G401.6 (cell line): ENCODE measurements around the gene EEFSEC.

ENCODE experiments used
- FAIRE-seq: peaks from 2 replicates; lab custom pipeline; 2012; peaks lifted over from hg19 to GRCh38; lab: Jason Lieb, UNC

EEFSEC gene

DNA sequence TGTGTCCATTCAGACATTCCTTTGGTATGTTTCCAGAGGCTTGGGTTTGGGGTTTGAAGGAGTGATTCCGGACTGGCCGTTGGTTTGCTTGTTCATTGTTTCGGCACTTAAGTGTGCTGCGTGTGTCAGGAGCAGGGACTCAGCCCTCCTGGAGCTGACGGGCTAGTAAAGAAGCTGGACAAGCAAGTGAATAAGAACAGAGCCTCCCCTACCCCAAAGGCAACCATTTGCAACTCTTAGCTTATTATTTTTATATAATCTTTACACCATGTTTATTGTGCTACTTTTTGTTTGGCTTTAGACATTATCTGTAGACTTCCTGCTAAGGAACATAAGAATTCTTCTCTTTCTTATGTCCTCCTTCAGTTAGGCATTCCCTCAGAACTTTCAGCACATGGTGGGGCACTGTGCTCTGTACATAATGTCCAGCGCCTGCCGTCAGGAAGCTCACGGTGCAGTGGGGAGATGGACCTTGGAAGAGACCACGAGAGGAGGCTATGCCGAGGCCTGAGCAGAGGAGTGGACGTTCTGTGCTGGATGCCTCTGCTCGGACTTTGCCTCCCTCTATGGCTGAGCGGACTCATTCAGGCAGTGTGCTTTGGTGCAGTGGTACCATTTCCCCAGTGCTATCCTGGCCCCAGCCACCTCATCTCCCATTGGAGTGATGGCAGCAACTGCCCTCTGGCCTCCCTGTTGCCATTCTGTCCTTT lies 65.4 kb downstream of the EEFSEC start:
- no peak for FAIRE-seq

DNA sequence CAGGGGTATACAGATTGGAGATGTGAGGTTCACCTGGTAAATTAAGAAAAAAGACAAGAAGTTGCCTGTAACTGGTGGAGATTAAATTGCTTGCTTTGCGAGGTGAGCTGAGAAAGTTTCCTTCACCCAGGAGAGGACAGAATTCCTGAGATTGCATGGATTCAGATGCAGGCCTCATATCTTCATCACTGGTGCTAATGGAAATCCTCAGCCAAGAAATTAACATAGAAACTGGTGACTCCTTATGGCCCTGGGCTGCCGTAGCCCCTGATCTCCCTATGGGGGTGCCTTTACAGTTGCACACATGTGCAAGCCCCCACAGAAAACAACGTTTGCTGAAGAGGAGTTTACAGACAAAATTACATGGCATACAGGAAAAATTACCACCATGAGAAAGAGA lies 68.0 kb downstream of the EEFSEC start:
- no peak for FAIRE-seq

DNA sequence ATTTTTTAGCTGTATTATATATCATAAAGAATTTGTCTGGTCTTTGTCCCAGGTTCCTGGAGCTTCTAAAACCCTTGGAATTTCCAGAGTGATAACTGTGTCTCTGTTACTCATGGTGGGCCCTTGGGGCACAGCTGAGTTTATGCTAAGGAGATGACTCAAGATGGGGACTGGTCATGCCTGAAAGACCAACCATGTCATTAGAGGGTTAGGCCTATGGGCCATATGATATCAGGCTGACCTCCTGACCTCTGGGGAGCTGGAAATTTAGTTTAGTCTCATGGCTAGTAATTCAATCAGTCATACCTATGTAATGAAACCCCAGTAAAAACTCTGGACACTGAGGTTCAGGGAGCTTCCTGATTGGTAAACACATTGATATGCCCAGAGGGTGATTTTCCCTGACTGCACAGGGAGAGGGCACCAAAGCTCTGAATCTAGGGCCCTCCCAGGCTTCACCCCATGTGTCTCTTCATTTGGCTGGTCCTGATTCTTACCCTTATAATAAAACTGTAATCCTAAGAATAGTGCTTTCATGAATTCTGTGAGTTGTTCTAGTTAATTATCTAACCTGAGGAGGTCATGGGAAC lies 69.6 kb downstream of the EEFSEC start:
- FAIRE-seq: no peak

DNA sequence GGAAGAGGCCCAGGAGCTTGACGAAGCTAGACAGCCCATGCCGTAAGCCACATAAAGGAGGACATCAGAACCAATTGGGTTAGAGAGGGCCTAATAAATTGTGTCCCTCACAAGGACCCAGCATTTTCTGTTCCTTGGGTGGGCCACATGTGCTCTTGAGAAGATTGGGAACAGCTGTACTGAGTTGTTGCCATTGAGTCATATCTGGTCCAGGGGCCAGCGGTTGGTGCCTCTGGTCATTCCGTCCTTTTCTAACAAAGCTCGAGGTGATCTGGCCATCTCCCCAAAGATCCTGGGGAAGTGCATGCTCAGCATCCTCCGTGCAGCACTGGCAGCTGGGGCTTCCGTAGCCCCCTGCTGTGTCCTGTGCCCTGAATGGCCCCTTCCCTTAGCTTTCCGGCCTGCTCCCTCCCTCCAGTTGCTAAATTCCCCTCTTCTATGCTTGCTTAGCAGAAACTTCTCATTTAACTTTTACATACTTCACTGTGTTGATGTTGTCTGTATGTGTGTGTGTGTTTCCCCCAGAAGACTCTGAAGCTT lies 73.0 kb downstream of the EEFSEC start:
- no peak for FAIRE-seq

DNA sequence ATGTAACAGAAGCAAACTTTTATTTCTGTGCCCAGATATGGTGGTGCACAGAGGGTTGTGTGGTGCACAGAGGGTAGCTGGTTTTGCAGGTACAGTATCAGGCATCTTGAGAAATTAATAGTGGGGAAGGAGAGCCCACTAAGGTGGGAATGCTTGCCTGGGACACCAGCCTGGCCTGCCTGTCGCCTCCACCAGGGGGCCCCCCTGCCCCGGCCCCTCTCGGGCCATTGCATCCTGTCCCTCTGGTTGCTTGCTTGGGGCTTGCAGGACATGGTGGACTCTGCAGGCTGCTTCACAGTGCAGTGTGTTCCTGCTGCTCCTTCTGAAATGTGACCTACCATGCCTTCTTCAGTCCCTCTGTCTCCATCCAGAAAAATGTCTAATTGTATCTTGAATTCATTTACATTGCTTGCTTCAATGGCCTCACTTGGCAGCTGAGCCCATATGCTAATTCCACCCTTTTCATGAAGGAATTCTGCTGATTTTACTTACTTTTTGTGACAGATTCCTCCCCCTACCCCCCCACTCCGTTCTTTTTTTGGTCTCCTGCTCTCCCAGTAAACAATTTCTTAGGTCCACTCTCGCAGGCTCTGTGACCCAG lies 73.6 kb downstream of the EEFSEC start:
- no peak for FAIRE-seq

DNA sequence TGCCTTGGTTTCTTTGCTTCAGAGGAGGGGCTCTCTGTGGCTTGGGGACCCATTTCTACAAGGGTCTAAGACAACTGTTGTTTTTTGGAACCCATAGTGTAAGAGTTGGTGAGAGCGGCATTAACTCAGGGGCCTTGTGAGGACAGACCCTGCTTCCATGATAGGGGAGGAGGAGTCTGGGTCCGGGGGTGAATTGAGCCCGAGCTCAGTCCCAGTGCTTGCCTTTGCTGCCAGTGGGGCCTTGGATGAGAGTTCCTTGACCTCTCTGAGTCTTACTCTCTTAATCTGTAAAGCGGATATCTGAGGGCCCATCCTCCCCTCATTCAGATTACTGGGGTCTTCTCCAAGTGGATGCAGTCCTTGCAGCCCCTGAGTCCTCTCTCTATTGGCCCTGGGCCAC lies 74.2 kb downstream of the EEFSEC start:
- FAIRE-seq: no peak

DNA sequence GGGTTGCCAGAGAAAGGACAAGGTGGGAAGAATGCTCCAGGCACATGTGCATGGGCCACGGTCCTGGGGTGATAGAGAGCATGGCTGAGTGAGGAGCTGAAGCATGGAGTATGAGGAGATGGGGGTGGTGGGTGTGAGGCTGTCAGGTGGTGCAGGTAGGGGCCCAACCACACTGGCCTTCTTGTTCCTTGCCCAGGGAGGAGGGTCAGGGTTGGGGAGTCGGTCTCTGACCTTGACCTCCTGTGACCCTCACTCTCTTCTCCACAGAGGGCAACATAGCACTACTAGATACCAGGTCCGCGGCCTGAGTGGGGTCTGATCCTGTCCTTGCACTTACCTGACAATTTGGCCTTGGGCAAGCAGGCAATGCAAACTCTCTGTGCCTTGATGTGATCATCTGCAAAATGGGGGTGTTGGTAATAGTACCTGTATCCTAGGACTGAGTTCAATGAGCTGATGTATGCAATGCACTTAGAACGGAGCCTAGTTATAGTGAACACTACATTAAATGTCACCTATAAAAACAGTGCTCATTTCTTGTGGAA lies 75.2 kb downstream of the EEFSEC start:
- no peak for FAIRE-seq

DNA sequence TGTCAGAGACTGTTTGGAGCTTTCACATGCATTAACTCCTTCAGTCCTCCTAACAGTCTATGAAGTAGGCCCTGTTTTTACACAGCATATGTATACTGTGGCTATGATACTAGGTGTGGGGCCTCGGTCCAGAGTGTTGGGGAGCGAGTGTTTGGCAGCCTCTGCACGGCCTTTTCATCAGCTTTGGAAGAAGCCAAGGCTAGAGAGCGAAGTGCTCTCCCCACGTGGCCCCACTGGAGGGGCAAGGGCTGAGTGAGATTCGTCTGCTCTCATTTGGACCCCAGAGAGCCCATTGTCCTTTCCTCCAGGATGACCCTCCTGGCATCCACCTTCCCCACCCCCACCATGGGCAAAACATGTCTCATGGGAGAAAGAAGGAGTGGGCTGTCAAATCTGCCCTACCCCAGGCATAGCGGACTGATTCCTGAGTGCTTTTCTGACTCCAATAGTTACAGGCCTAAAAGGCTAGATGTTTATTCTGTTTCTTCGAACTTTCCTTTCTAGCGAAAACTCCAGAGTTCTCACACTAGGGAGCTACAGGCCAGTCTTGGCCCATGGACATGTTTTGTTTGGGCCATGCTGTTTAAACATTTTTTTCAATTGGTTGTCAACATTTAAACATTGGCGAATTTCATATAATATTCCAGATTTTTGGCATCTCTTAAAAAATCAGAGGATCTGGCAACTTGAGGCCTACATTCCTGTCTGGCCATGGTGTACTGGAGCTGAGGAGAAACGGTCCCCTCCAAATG lies 76.0 kb downstream of the EEFSEC start:
- FAIRE-seq: no peak

DNA sequence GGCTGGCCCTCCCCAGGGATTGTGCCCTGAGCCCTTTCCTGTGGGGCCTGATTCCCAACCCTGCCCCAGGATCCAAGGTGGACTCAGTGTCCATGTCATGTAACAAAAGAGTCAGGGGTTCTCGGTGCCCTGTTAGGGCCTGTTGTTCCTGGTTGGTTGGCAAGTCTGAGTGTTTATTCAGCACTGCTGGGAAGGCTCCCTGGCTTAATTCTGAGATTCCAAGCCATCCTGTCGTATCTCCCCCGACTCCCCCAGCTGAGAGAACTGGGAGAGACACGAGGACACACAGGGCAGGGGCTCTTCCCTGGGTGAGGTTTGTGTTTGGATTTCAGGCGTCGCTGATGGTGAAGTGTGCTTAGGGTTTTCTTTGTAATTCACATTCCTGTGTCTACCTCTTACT lies 78.3 kb downstream of the EEFSEC start:
- FAIRE-seq: no peak

DNA sequence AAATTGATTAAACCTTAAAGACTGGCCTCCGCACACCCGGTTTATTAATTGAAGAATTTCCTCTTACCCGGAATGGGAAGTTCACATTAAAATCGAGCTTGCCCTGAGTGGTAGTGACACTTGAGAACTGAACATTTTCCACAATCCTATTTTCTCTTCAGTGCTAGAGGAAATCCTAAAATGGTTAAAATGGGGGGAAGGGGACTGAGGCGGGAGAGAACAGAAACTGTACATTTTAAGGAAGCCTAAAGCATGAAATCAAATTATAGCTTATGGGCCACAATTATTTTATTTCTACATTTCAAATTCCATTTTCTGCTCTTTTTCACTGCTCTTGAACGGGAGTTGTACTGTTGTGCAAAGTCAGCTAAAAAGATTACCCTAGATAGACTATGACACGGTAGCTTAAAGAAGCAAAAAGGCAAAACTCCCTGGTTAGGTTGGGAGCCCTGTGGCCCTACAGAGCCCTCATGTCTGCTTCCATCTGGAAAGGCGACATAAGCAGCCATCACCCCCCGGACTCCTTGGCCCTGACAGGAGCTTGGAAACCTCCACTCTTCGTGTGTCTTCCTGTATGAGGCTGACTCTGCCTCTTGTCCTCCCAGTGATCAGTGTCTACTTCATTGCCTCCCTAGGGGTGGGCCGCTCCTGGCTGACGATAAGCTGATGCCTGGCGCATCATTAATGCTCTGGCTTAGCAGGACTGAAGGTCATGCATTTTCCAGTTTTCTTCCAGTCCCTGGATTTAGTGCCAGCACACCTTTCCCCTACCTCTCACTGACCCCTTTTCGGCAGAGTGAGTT lies 79.3 kb downstream of the EEFSEC start:
- FAIRE-seq: no peak

DNA sequence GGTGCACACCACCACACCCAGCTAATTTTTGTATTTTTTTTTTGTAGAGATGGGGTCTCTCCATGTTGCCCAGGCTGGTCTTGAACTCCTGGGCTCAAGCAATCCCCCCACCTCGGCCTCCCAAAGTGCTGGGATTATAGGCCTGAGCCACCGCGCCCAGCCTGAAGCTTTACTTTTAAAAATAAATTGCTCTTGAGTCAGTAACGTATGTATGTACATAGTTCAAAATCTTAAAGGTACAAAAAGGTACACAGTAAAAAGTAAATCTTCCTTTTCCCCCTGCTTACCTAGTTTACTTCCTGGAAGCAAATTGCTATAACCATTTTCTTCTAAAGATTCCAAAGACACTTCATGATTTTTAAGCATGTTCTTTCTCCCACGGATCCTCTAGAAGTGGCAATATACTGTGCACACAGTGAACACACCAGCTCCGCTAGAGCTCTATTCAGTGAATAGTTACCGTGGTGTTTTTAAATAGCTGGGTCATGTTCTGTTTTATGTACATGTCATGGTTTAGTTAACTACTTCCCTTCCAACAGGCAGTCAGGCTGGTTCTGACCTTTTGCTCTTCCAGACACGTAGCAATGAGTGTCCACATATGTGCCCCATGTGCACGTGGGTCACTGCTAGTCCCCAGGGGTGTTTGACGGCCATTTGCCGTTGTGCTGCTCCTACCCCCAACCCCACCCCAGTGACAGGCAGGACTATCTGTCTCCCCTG lies 82.1 kb downstream of the EEFSEC start:
- no peak for FAIRE-seq

DNA sequence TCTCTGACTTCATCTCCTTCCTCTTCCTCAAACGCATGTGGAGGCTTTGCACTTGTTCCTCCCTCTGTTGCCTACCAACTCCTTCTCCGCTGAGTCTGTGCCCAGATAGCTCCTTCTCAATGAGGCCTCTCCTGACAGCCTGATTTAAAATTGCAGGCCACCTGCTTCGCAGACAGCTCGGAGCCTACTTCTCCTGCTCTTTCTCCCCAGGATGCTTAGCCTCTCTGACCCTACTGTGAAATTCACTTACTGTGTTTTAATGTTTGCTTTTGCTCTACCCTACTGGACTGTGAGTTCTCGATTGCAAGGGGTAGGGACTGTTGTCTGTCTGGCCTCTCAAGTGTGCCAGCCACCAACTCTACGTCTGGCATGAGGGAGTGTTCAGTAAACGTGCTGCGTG lies 83.4 kb downstream of the EEFSEC start:
- FAIRE-seq: no peak

DNA sequence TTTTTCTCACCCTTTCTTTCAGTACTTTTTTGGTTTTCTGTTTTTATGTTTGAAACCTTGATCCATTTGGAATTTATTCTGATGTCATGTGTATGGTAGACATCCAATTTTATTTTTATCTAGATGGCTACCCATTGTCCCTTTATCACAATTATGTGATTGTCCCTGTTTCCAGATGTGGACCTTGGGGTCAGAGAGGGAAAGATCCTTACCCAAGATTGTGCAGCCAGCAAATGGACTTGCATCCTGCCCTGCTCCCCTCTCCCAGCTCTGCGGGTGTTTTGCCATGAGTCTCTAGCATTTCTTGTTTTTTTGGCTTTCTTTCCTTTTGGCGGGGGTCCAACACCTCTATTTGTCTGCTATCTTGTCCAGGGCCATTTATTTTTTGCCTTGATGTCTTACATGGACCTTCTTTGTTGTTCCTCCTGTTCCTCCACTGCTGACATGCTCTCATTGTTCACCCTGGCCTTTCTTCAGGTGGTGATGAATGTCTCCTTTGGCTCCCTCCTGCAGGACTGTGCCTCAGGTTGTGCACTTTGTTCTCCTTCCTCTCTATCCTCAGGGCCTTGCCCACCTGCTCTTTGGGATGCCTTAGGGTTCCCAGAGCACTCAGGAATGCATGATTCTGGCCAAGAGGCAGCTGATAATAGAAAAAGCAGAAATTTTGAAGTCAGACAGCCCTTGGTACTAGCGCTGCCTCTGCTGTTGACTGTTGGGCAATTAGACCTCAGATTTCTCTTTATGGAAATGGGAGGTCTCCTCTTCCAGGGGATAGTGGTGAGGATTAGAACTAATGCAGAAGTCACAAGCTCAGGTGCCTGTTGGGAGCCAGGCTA lies 84.3 kb downstream of the EEFSEC start:
- no peak for FAIRE-seq

DNA sequence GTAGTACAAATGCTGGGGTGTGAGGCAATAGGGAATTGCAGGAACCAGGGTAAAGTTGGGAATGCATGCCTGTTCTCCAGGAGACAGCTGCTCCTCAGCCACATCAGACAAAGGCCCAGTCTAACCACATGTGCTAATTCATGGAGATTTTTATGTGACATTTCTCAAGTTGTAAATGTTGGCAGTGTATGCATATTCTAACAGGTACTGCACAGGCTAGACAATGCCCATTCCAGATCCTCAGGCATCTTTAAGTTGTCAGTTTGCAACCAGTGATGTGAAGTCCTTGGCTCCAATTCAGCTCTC lies 84.9 kb downstream of the EEFSEC start:
- no peak for FAIRE-seq

DNA sequence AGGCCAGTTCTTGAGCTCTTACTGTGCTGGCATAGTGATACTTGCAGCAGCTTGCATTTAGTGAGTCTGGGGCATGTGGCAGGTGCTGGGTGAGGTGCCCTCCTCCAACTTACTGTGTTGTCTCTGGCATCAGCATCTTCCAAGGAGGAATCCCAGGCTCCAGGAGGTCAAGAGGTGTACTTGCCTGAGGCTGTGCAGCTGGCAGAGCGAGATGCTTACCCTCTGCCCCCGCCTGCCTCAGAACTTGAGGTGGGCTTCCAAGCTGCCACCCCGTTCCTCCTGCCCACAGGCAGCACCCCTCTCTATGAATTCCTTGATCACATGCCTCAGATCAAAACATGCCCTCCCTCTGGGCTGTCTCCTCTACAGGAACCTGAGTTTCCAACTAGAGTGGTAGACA lies 86.0 kb downstream of the EEFSEC start:
- FAIRE-seq: no peak

DNA sequence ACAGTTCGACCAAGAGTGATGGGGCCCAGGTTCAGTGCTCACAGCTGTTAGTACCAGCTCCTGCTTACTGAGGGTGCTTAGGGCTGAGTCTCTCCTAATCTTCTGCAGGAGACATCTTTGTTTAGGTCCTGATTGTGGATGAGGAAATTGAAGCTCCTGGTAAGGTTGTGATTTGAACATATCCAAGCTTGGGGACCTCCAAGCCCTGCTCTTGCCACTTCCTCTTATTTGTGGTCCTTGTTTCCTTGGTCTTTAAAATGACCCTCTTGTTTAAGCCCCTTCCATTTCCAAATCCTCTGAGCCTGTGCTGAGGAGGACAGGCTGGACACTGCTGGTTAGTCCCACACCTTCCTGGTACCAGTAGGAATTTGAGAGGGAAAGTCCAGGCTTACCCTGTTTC lies 87.0 kb downstream of the EEFSEC start:
- no peak for FAIRE-seq

DNA sequence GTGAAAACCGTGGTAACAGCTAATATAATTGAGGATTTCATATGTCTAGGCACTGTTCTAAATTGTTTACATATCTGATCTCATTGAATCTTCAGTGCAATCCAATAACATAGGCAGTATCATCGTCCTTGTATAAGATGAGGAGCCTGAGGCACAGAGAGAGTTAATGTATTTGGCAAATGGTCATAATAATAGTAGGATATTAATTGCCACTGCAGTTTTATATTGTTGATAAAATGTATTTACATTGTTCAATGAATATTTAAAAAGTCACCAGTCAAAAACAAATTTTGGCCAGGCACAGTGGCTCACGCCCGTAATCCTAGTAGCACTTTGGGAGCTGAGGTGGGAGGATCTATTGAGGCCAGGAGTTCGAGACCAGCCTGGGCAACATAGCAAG lies 88.5 kb downstream of the EEFSEC start:
- no peak for FAIRE-seq

DNA sequence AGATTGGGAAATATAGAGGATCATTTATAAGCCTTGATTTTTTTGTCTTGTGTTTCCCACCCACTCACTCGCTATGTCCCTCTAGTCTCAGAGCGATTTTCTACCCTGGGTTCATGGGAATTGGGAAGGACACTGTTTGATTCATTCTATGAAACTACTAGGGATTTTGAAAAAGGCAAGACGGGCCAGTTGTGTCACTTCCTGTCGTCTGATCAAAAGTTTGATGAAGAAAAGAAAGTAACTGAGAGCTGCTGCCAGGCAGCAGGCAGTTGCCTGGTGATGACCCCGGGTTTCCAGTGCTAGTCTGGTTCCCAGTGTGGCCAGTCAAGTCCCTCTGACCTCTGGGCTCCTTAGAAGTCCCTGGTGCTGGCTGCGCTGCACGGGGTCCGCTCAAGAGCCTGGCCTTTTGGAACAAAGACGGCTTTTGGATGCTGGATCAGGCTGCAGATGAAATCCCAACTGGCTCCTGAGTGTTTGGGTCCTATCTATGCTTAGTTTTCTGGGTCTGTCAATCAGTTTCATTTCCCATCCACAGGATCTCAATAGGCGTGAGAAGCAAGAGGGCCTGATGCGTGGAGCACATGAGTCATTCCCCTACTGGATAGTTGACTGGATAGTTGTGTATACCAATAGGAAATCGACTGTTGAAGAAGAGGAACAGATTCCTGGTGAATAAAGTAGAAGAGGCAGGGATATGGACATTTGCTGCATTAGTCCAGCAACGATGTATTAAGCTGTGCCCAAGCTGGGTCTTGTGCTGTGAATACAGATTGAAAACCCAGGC lies 89.7 kb downstream of the EEFSEC start:
- no peak for FAIRE-seq
